Activated T-cell treated with anti-CD3 and anti-CD28 coated beads for 24 hours (primary cell): ENCODE results near the gene LIPN.

ENCODE experiments used
- DNase-seq: peaks from one replicate; pipeline ENCODE4 v3.0.0-alpha.2; 2020; ENCODE audit warnings: low read depth

Gene LIPN

GRCh38 chr10:88783724-88784123, 23.9 kb downstream of the LIPN start:
- no peak for DNase-seq

GRCh38 chr10:88786032-88786770, 26.4 kb downstream of the LIPN start:
- no peak for DNase-seq

- DNase-seq, result no peak
Observed at GRCh38 chr10:88787463-88787862, 27.6 kb downstream of the LIPN start.

GRCh38 chr10:88788924-88789323, 29.1 kb downstream of the LIPN start:
- no peak for DNase-seq

GRCh38 chr10:88791924-88792323, 32.1 kb downstream of the LIPN start:
- DNase-seq, result no peak

- DNase-seq, result no peak
Observed at GRCh38 chr10:88792661-88793060, 32.8 kb downstream of the LIPN start.

GRCh38 chr10:88793712-88794299, 34.0 kb downstream of the LIPN start:
- DNase-seq, result no peak

- DNase-seq, result no peak
Observed at GRCh38 chr10:88794731-88795130, 34.9 kb downstream of the LIPN start.

GRCh38 chr10:88800152-88801125, 40.6 kb downstream of the LIPN start:
- DNase-seq, result peak; percentile 19

- no peak for DNase-seq
Observed at GRCh38 chr10:88802523-88803285, 42.9 kb downstream of the LIPN start, which contains the start of gene LIPM. Gene LIPM, plus strand, starts transcription at chr10:88802730. Its CDS starts 167 bp downstream, at chr10:88802897.

GRCh38 chr10:88803641-88804040, 43.8 kb downstream of the LIPN start:
- no peak for DNase-seq

GRCh38 chr10:88804083-88804812, 44.4 kb downstream of the LIPN start:
- no peak for DNase-seq

GRCh38 chr10:88805361-88805760, 45.5 kb downstream of the LIPN start:
- DNase-seq, result no peak

- DNase-seq, result no peak
Observed at GRCh38 chr10:88805924-88806323, 46.1 kb downstream of the LIPN start.

- DNase-seq, result no peak
Observed at GRCh38 chr10:88809621-88810020, 49.8 kb downstream of the LIPN start.

GRCh38 chr10:88810196-88810961, 50.6 kb downstream of the LIPN start:
- DNase-seq, result peak; percentile 16

- DNase-seq, result no peak
Observed at GRCh38 chr10:88813200-88813599, 53.4 kb downstream of the LIPN start.

GRCh38 chr10:88819290-88819689, 59.5 kb downstream of the LIPN start:
- no peak for DNase-seq

GRCh38 chr10:88820748-88821401, 61.1 kb downstream of the LIPN start:
- DNase-seq, result no peak

- no peak for DNase-seq
Observed at GRCh38 chr10:88826388-88826787, 66.6 kb downstream of the LIPN start.
